CD4-positive, alpha-beta T cell treated with Interleukin-2 at 100 ng/mL for 4 hours (primary cell): Measurements from ENCODE around the gene FLNA.
"Not testable (repeated sequence)": the region's sequence is repeated elsewhere in the genome, so short reads cannot be mapped to it uniquely, and the experiment has no call there.

ENCODE experiments used
- DNase-seq: peaks from one replicate; pipeline ENCODE4 v3.0.0-alpha.2; 2020; ENCODE audit warnings: low spot score

FLNA gene

DNA sequence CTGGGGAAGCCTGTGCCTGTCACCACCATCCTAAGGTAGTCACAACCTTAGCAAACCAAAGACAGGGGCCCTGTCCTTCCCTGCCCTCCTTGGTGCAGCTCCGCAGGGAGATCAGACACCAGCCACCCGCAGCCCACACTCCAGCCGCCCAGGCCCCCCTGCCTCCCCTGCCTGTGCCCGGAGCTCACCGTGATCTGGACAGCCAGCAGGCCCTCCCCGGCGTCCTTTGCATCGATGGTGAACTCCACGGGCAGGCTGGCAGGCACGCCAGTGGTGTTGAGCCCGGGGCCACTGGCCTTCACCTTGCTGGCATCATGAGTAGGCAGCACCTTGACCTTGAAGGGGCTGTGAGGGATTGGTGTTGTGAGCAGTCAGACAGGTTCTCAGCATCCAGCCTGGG is 16.4 kb downstream of the FLNA start:
- DNase-seq = no peak

DNA sequence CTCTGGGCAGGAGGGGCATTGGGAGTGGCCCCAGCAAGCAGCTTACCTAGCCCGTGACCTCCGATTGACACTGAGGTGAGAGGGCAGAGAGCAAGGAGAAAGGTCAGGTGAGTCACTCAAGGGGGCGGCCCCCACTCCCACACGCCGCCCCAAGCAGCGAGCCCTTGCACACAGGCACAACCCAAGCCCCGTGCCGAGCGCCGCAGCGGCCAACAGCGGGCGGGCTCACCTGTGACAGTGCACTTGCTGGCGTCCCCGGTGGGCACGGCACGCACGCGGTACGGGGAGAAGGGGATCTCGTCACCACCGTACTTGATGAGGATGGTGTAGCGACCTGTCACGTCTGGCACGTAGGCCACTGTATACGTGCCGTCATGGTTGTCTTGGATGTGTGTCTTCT is 17.2 kb downstream of the FLNA start:
- no peak for DNase-seq

DNA sequence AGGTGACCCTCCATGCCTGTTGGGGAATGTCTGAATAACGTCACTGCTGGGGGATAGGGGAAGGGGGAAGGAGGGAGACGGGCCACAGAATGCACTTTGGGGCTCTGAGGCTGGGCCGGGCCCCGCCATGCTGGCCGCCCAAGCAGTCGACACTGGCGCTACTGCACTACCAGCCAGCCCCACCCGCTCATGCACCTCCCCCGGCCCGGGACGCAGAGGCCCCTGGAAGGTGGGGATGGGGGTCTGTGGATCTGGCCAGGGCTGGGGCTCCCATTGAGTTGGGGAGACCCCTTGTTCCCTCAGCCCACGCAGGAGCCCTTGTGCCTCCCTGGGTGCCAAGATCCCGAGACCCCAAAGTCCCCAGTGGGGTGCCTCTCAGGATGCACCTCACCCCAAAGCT is 17.8 kb downstream of the FLNA start:
- no peak for DNase-seq

- no peak for DNase-seq
Observed at GRCh38 chrX:154355776-154356140, 18.7 kb downstream of the FLNA start.

GRCh38 chrX:154355094-154355775 is 19.2 kb downstream of the FLNA start:
- DNase-seq = no peak

DNA sequence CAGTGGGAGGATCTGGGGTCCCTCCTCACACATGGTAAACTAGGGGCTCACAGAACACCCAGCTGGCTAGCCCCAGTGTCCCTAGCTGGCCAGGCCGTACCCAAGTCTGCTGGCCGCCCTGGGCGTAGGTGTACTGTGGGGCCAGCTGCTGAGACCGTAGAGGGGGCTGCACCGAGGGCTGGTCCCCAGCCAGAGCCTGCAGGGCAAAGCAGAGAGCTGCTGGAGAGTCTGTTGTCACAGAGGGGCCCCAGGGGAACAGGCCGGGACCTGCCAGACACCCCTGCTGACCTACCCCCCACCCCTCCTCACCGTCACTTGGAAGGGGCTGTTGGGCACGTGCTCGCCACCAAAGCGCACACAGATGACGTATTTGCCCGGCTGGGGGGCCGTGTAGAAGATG is 19.9 kb downstream of the FLNA start:
- DNase-seq = no peak

DNA sequence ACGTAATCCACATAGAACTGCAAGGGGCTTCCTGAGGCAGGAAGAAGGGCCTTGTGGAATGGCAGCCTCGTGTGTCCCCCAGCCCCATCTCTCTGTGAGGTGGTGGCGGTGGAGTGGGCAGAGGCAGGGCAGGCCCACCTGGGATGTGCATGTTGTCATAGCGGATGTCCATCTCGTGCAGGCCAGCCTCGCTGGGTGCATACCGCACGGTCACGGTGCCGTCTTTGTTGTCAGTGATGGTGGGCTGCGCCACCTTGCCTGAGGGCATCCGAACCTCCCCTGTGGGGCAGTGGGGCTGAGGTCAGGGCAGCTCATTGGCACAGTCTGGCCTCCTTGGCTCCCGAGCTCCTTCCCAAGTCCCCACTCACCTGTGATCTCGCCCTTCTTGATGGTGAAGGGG is 20.4 kb downstream of the FLNA start:
- no peak for DNase-seq

DNA sequence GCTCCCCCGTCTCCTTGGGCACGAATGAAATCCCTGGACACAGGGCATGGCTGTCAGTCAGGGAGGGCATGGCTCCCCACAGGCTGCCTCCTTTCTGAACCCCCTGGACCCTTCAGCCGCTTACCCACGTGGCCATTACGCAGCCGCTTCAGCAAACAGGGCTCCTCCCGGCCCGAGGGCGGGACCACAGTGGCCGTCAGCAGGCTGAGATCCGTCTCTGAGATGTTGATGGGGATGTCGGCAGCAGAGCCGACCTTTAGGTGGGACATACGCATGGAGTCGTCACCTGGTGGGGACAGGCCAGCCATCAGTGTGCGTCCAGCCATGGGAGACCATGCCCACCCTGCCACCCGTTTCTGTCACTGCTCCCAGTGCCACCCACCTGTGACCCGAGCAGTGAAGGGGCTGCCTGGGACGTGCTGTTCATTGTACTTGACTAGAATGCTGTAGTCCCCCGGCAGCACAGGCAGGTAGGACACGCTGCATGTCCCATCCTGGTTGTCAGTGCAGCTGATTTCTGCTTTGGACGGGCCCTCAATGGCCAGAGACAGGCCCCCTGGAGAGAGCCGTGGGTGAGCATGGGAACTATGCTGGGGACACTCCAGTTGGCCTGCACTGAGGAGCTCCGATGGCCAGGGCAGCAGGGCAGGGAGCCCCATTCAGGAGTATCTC is 21.1 kb downstream of the FLNA start:
- DNase-seq = no peak

DNA sequence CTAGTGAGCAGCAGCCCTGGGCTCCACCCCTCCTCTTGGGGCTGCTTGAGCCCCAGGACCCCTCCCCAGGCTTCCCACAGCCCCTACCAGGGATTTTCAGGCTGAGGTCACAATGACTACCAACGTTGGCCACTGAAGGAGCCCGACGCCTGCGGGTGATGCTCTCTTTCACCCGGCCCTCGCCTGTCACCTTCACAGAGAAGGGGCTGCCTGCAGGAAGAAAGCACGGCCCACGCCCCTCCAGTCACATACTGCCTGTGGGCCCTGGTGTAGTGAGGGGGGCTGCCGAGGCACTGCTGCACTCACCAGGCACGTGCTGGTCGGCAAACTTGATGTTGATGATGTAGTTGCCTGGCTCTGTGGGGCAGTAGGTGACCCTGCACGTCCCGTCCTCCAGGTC is 22.0 kb downstream of the FLNA start:
- no peak for DNase-seq

GRCh38 chrX:154352012-154352401 is 22.4 kb downstream of the FLNA start:
- no peak for DNase-seq

DNA sequence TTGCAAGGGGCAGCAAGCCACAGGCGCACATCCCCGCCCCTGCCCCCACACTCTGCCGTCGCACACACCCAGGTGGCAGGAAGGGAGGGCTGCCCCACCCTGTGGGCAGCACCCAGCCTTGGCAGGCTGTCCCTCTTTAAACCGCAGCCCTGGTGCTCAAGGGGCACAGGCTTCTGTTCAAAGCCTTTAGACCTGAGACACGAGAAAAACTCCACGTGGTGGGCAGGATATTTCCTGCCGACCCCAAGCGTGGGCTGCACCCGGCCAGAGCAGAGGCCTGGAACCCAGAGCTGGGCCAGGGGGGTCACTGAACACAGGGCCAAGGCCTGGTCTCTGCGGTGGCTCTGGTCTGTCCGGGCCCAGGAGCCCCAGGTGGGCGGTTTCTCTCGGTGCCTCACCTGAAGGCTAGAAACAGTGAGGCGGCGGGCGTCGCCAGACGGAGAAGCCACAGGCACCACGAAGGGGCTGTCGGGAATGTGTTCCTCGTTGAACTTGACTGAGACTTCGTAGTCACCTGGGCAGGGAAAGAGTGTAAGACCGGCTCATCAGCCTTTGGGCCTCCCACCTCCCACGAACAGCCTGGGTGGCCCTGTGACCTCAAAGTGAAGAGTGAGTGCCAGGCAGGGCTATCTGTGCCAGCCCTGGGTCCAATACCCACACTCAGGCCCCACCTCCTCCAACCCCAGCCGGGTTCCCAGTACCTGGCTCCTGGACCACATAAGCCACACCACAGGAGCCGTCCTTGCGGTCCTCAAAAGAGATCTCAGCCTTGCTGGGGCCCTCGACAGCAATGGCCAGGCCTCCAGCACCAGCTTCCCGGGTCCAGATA is 23.0 kb downstream of the FLNA start:
- DNase-seq = peak; percentile 62

GRCh38 chrX:154350429-154351182 is 23.8 kb downstream of the FLNA start:
- DNase-seq = no peak

GRCh38 chrX:154349979-154350378 is 24.5 kb downstream of the FLNA start:
- no peak for DNase-seq

DNA sequence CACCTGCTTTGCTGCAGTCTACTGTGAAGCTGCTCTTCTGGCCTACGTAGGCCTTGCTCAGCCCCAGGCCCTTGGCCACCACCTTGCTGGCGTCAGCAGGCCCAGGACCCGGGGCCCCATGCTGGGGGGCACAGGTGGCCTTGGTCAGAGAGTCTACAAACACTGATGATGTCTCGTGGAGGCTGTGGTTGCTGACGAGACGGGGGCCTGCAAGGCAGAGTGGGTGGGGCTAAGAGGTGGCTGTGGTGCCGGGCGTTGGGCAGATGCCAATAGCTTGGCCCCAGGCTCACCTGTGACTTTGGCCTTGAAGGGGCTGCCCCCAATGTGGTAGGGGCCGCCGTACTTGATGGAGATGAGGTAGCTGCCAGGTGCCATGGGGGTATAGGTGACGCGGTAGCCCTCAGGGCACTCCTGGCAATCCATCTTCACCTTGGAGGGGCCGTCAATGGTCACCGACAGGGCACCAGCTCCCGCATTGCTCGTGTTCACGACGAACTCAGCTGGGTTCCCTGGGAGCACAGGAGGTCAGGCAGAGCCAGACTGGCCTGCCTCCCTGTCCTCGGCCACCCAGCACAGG is 25.0 kb downstream of the FLNA start:
- DNase-seq = no peak

DNA sequence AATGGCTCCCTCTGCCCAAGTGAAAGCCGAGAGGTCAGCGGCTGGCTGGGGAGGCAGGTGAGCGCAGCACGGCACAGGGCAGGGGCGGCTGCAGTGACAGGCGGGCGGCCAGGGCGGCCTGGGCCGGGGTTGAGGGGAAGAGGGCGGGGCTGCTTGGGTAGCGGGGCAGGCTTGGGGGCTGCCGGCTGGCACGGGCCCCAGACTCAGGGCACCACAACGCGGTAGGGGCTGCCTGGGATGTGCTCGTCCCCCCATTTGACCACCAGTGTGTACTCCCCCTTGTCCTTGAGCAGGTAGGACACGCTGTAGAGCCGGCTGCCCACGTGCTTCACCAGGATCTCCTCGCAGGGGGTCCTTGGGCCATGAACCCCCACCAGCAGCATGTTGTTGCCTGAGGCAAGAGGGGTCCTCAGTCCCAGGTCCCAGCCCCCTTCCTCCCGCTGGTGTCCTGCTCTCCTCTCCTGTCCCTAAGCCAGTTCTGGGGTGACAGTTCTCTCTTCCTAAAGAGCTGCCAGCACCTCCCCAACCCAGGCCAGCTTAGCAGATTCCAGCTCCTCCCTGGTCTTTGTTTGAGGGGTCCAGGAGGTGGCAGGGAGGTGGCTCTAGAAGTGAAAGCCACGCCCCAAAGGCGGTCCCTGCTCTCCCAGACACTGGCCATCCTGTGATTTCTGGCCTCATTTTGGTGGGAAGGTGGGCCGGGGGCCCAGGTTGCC is 25.6 kb downstream of the FLNA start:
- no peak for DNase-seq

DNA sequence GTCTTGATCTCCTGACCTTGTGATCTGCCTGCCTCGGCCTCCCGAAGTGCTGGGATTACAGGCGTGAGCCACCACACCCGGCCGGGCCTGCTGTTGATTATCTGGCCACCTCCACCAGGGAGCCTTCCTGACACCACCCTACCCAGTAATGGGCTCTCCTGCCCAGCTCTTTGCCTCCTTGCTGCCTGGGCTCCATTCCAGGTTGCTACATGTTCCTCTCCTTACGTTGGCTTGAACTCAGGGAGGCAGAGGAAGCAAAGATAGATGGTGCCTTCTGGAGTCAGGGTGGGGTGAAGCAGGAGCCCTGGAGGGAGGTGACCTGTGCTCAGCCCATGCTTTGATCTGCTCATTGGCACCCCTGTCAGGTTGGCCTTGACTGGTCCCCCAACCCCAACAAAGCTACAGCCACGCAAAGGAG is 26.3 kb downstream of the FLNA start:
- no peak for DNase-seq

DNA sequence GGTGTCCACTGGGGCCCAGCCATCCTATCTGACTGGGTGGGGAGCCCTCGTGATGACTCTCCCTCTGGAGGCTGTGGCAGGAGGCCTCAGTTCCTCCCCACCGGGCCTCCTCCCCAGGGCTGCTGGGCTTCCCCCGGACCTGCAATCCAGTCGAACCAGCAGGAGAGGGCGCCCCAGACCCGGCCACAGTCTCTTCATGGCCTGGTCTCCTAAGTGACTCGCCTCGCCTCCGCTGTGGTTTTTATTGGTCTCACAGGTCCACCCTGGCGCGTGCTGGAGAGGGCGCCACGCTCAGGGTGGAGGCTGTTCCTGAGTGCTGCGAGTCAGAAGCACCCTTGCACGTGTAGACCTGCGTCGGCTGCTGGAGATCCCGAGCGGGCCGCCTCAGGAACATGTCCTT is 30.8 kb downstream of the FLNA start:
- not testable (repeated sequence) for DNase-seq

GRCh38 chrX:154343063-154343462 is 31.4 kb downstream of the FLNA start:
- DNase-seq = not testable (repeated sequence)

GRCh38 chrX:154341399-154342298 is 32.8 kb downstream of the FLNA start:
- DNase-seq = not testable (repeated sequence)

- DNase-seq = no peak
Observed at GRCh38 chrX:154334496-154334895, 39.9 kb downstream of the FLNA start.
